H9 (cell line): ENCODE measurements around the gene ITPR2. TPM values are rescaled to one million over a fixed set of nuclear protein-coding genes. Genes with fewer than 3 reads are reported as not detected.

Experiments
- DNase-seq: peaks from one replicate; pipeline ENCODE4 v3.0.0-alpha.2; 2017
- H2AFZ ChIP-seq: one replicate; pipeline ENCODE4 v1.6.1; 2013; ENCODE audit warnings: mild to moderate bottlenecking, low read length, control low read depth, moderate library complexity
- H2AK5ac ChIP-seq: 2 replicates; pipeline ENCODE4 v1.6.1; 2013; ENCODE audit warnings: low read length, control low read depth, mixed read lengths; ENCODE audit not compliant: insufficient read length
- H2BK120ac ChIP-seq: one replicate; pipeline ENCODE4 v1.6.1; 2013; ENCODE audit warnings: low read depth, mild to moderate bottlenecking, low read length, control low read depth, inconsistent platforms; ENCODE audit not compliant: poor library complexity, severe bottlenecking
- H2BK12ac ChIP-seq: 2 replicates; pipeline ENCODE4 v1.6.1; 2013; ENCODE audit warnings: low read length, control low read depth, mixed read lengths, low read depth; ENCODE audit not compliant: insufficient read length
- H2BK15ac ChIP-seq: 2 replicates; pipeline ENCODE4 v1.6.1; 2013; ENCODE audit warnings: low read depth, low read length, control low read depth
- H2BK20ac ChIP-seq: one replicate; pipeline ENCODE4 v1.6.1; 2013; ENCODE audit warnings: low read depth, mild to moderate bottlenecking, low read length, control low read depth, inconsistent platforms; ENCODE audit not compliant: poor library complexity, severe bottlenecking
- H2BK5ac ChIP-seq: 2 replicates; pipeline ENCODE4 v1.6.1; 2013; ENCODE audit warnings: low read length, control low read depth, mixed read lengths; ENCODE audit not compliant: insufficient read length
- H3K14ac ChIP-seq: 2 replicates; pipeline ENCODE4 v1.6.1; 2013; ENCODE audit warnings: low read length, control low read depth; ENCODE audit not compliant: insufficient read depth
- H3K18ac ChIP-seq: 2 replicates; pipeline ENCODE4 v1.6.1; 2013; ENCODE audit warnings: low read depth, mild to moderate bottlenecking, mixed read lengths, low read length, control low read depth; ENCODE audit not compliant: insufficient read length
- H3K23ac ChIP-seq: 2 replicates; pipeline ENCODE4 v1.6.1; 2013; ENCODE audit warnings: low read length, control low read depth, mixed read lengths, low read depth; ENCODE audit not compliant: insufficient read length
- H3K23me2 ChIP-seq: 2 replicates; pipeline ENCODE4 v1.6.1; 2013; ENCODE audit warnings: low read depth, mild to moderate bottlenecking, mixed read lengths, low read length, control low read depth; ENCODE audit not compliant: insufficient read length, poor library complexity, severe bottlenecking
- H3K27ac ChIP-seq: 2 replicates; pipeline ENCODE4 v1.5.1; 2013; ENCODE audit warnings: low read length, control low read depth, mixed read lengths, low read depth; ENCODE audit not compliant: insufficient read length
- H3K27me3 ChIP-seq: 2 replicates; pipeline ENCODE4 v1.6.1; 2013; ENCODE audit warnings: low read length, control low read depth, inconsistent platforms; ENCODE audit not compliant: insufficient read depth
- H3K4ac ChIP-seq: 2 replicates; pipeline ENCODE4 v1.6.1; 2013; ENCODE audit warnings: low read depth, mild to moderate bottlenecking, control low read depth, inconsistent platforms, low read length, moderate library complexity
- H3K4me1 ChIP-seq: 2 replicates; pipeline ENCODE4 v1.6.1; 2013; ENCODE audit warnings: low read length, control low read depth, inconsistent platforms; ENCODE audit not compliant: insufficient read depth
- H3K4me2 ChIP-seq: 2 replicates; pipeline ENCODE4 v1.6.1; 2013; ENCODE audit warnings: low read length, control low read depth, mixed read lengths; ENCODE audit not compliant: insufficient read length, insufficient read depth
- H3K56ac ChIP-seq: 2 replicates; pipeline ENCODE4 v1.6.1; 2013; ENCODE audit warnings: low read depth, mild to moderate bottlenecking, mixed read lengths, low read length, control low read depth; ENCODE audit not compliant: insufficient read length
- H3K79me1 ChIP-seq: 2 replicates; pipeline ENCODE4 v1.6.1; 2013; ENCODE audit warnings: low read depth, mild to moderate bottlenecking, moderate library complexity, low read length, control low read depth, inconsistent platforms; ENCODE audit not compliant: insufficient read depth, poor library complexity, severe bottlenecking
- H3K79me2 ChIP-seq: 2 replicates; pipeline ENCODE4 v1.6.1; 2013; ENCODE audit warnings: low read length, control low read depth, inconsistent platforms; ENCODE audit not compliant: insufficient read depth
- H3K9ac ChIP-seq: 2 replicates; pipeline ENCODE4 v1.6.1; 2013; ENCODE audit warnings: low read length, control low read depth, mixed read lengths; ENCODE audit not compliant: insufficient read length; ENCODE audit errors: extremely low read depth
- H3K9me3 ChIP-seq: one replicate; pipeline ENCODE4 v1.6.1; 2013; ENCODE audit warnings: low read depth, low read length, inconsistent platforms; ENCODE audit not compliant: control insufficient read depth
- H3T11ph ChIP-seq: one replicate; pipeline ENCODE4 v1.6.1; 2013; ENCODE audit warnings: mild to moderate bottlenecking, low read length, control low read depth, inconsistent platforms
- H4K20me1 ChIP-seq: one replicate; pipeline ENCODE4 v1.6.1; 2013; ENCODE audit not compliant: control insufficient read depth, insufficient read length, insufficient read depth
- H4K5ac ChIP-seq: 2 replicates; pipeline ENCODE4 v1.6.1; 2013; ENCODE audit warnings: low read depth, mild to moderate bottlenecking, mixed read lengths, low read length, control low read depth; ENCODE audit not compliant: insufficient read length
- H4K8ac ChIP-seq: replicated peaks from 2 replicates; pipeline ENCODE4 v1.6.1; 2013; ENCODE audit warnings: low read length, control low read depth, mixed read lengths, low read depth; ENCODE audit not compliant: insufficient read length
- H4K91ac ChIP-seq: 2 replicates; pipeline ENCODE4 v1.6.1; 2013; ENCODE audit warnings: low read depth, mild to moderate bottlenecking, moderate library complexity, mixed read lengths, low read length, control low read depth; ENCODE audit not compliant: insufficient read length
- H3K27ac Mint-ChIP-seq, 3 experiments: 2 replicates in 2 of 3; 3 replicates in 1 of 3; pipeline ENCODE4 v1.8.0; 2020 to 2021; ENCODE audit warnings: mixed read lengths in 3 of 3, mild to moderate bottlenecking in 1 of 3, moderate library complexity in 1 of 3
- H3K27me3 Mint-ChIP-seq: 2 replicates; pipeline ENCODE4 v1.8.0; 2021; ENCODE audit warnings: low read depth, mild to moderate bottlenecking, moderate library complexity, mixed read lengths
- H3K36me3 Mint-ChIP-seq, 3 experiments: 2 replicates in 2 of 3; 3 replicates in 1 of 3; pipeline ENCODE4 v1.8.0; 2020 to 2021; ENCODE audit warnings: low read depth in 3 of 3, mixed read lengths in 3 of 3; ENCODE audit not compliant: insufficient read depth in 1 of 3
- H3K4me1 Mint-ChIP-seq, 2 experiments: 2 replicates each; pipeline ENCODE4 v1.8.0; 2020; ENCODE audit warnings: mixed read lengths in 2 of 2
- H3K4me3 Mint-ChIP-seq, 2 experiments: 2 replicates in 1 of 2; 3 replicates in 1 of 2; pipeline ENCODE4 v1.8.0; 2020 to 2021; ENCODE audit warnings: mild to moderate bottlenecking in 2 of 2, mixed read lengths in 2 of 2, moderate library complexity in 1 of 2
- H3K9me3 Mint-ChIP-seq, 2 experiments: 2 replicates in 1 of 2; 3 replicates in 1 of 2; pipeline ENCODE4 v1.8.0; 2020; ENCODE audit warnings: mild to moderate bottlenecking in 2 of 2, mixed read lengths in 2 of 2, moderate library complexity in 1 of 2
- CTCF ChIP-seq: fragments of 200-600 bp; sonication (generic); conservative IDR thresholded peaks from 3 replicates; pipeline ENCODE4 v1.8.0; 2021; ENCODE audit warnings: antibody characterized with exemption, mild to moderate bottlenecking
- WGBS: extraction: QIAGEN DNeasy Blood & Tissue Kit; methylation state at CpG from one replicate; pipeline ENCODE4 v1.1.7; 2013; ENCODE audit warnings: missing lambda C conversion rate, low lambda C conversion rate, mixed read lengths; ENCODE audit not compliant: insufficient read length; ENCODE audit errors: extremely low coverage; 5-methylcytosine and 5-hydroxymethylcytosine counted together
- total RNA-seq: library from RNA; stranded (reverse); gene quantifications from 2 replicates; pipeline ENCODE4 v1.2.1, GENCODE V29; 2021

The ITPR2 gene
- total RNA-seq, 1 experiment from 2014 or later = 14.8 TPM

DNA sequence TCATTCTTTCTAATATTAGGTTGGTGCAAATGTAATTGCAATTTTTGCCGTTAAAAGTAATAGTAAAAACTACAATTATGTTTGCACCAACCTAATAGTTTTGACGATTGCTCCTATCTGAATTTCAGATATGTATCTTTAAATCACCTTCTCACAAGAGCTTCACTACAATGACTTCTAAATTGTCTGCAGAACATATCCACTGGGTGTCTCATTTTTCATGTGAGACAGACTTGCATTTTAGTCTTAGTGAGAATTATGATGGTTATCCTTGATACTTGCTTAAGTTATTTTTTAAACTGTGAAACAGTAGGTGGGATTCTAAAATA is 84.6 kb downstream of the ITPR2 start:
- Mint-ChIP-seq H3K4me3 (no peak overlapping the region), H3K27me3 (no peaks in the 10 kb centered on the region), H3K9me3 (0 out of 5 replicates have a peak, but pooled peaks cover 0 to 2% of the 10 kb centered on the region in 2 experiments), H3K4me1 (peaks cover 20 to 32% of the 10 kb centered on the region in 2 experiments), H3K36me3 (peaks cover 0 to 5% (median under 1%) of the 10 kb centered on the region in 3 experiments; a peak in 3 of 7 replicates), H3K27ac (no peak overlapping the region; a peak in 1 of 7 replicates)
- Histone ChIP-seq H3K4me2 (no peak overlapping the region), H2BK120ac (no peak overlapping the region), H3K23me2 (no peaks in the 10 kb centered on the region), H3K56ac (no peak overlapping the region), H3K4me1 (peaks cover 16% of the 10 kb centered on the region; the same call in 1 of the 2 replicates), H3K14ac (no peak overlapping the region), H2AK5ac (no peak overlapping the region), H2BK15ac (no peak overlapping the region), H4K8ac (no peak overlapping the region), H4K91ac (no peak overlapping the region), H3K27me3 (no peaks in the 10 kb centered on the region), H3K27ac (no peak overlapping the region), H2BK20ac (no peak overlapping the region), H2BK5ac (no peak overlapping the region), H3K79me1 (no peaks in the 10 kb centered on the region), H4K5ac (no peak overlapping the region), H3K23ac (no peak overlapping the region), H4K20me1 (no peaks in the 10 kb centered on the region), H2AFZ (no peak overlapping the region), H3K18ac (no peak overlapping the region), H3T11ph (no peak overlapping the region), H3K4ac (no peak overlapping the region), H3K79me2 (peaks cover 4% of the 10 kb centered on the region; the same call in 1 of the 2 replicates), H3K9ac (no peak overlapping the region), H3K9me3 (no peaks in the 10 kb centered on the region), H2BK12ac (no peak overlapping the region)
- TF ChIP-seq CTCF = no peak
- no CpG with 5 or more reads among the region's 2 CpGs for WGBS
- no peak for DNase-seq
